DMS 273 (cell line): ENCODE results near the gene FLVCR1.
A peak's percentile ranks its signal among the peaks of the same experiment; 100 is the strongest.

ENCODE experiments used
- DNase-seq: peaks from one replicate; lab custom pipeline; 2025; ENCODE audit not compliant: unreplicated experiment; lab: John Stamatoyannopoulos, UW

The FLVCR1 gene

DNA sequence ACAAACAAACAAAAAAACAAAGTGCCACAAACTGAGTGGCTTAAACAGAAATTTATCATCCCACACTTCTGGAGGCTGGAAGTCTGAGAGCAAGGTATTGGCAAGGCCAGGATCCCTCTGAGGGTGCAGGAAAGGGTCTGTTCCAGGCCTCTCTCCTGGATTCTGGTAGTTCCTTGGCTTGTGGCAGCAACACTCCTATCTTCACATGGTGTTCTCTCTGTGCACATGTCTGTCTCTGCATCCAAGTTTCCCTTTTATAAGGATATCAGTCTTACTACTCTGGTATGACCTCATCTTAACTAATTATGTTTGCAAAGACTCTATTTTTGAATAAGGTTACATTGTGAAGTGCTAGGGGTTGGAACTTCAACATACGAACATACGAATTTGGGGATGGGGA lies 87.0 kb downstream of the FLVCR1 start:
- DNase-seq, result peak; percentile 34

DNA sequence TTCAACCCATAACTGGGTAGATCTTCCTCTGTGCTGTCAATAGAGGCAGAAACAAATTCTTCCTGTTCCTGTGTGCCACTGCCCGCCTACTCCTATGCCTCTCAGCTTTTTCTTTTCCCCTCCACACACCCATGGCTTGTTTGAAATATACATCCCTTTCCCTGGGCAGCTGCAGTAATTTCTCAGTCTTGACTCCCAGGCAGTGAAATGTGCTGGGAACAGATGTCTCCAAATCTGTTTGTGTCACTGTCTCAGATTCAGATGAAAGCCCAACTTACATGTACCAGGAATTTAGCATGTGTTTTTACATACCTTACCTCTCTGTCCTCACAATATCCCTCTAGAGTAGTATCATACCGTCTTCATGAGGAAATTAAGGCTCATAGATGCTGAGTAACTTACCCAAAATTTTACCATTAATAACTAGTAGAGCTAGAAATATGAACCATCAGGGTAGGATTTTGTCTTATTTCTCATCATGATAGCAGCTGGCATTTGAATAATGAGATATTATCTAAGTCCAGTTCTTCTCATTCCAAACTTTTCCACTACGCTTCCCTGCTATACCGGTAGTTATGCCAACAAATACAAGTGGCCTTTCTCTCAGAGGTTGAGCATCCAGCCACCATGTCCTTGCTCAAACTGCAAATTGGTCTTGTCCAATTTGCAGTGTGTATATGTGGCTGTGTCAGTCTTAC lies 87.5 kb downstream of the FLVCR1 start:
- peak; percentile 69 for DNase-seq

DNA sequence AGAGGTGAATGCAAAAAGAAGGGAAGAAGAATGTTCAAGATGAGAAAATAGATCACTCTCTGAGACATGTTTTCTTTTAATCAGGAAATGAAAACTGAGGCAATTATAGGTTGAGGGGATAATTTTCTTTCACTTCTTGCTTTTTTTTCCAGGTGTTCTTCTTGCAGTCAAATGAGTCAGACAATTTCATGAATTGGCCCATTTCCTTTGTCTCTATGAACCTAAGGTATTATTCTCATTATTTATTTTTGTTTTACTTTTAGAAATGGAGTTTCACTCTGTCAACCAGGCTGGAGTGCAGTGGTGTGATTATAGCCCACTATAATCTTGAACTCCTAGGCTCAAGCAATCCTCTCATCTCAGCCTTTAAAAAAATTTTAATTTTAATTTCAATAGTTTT lies 88.8 kb downstream of the FLVCR1 start:
- DNase-seq, result no peak
